T-cell (primary cell): ENCODE data around the gene OTUB1. TPM values are rescaled to one million over a fixed set of nuclear protein-coding genes. Genes with fewer than 3 reads are reported as not detected.
A peak's percentile ranks its signal among the peaks of the same experiment; 100 is the strongest.

Experiments
- ATAC-seq, 4 experiments: fragments of 200-7000 bp in 3 of 4; fragments of 150-1000 bp in 1 of 4; cut with Tn5 transposase; replicated peaks in 1 of 4; 1 replicate in 3 of 4; 2 replicates in 1 of 4; pipeline ENCODE4 v1.10.0; 2021; ENCODE audit warnings: moderate library complexity in 3 of 4, mild to moderate bottlenecking in 2 of 4, moderate number of reproducible peaks in 1 of 4
- CTCF ChIA-PET, 2 donors: fragments of 300-600 bp; sonication (Branson Sonifier 250); formaldehyde crosslinking; loops; one replicate each; lab custom pipeline; 2022; ENCODE audit warnings: antibody characterized with exemption in 2 of 2; lab: Charles Lee
- POLR2A ChIA-PET, 2 donors: fragments of 300-600 bp; sonication (Branson Sonifier 250); formaldehyde crosslinking; loops; one replicate each; lab custom pipeline; 2022; ENCODE audit warnings: antibody characterized with exemption in 2 of 2; lab: Charles Lee
- DNase-seq, 35 experiments: peaks; one replicate each; pipeline versions ENCODE4 v3.0.0 to v3.0.0-alpha.2; 2013 to 2023
- H3K27ac ChIP-seq: one replicate; pipeline ENCODE4 v1.5.1; 2013; ENCODE audit warnings: low read length
- H3K27me3 ChIP-seq, 2 experiments: replicated peaks in 1 of 2; 1 replicate in 1 of 2; 2 replicates in 1 of 2; pipeline versions ENCODE4 v1.6.1 to v1.7.0; 2013; ENCODE audit warnings: low read length in 1 of 2, mixed read lengths in 1 of 2; ENCODE audit not compliant: control insufficient read depth in 2 of 2, insufficient read depth in 2 of 2; ENCODE audit errors: extremely low read depth in 1 of 2
- H3K36me3 ChIP-seq, 2 donors: 1 replicate in 1 of 2; 2 replicates in 1 of 2; pipeline versions ENCODE4 v1.6.1 to v1.7.0; 2013; ENCODE audit warnings: low read length in 1 of 2; ENCODE audit not compliant: control insufficient read depth in 2 of 2, insufficient read depth in 1 of 2; ENCODE audit errors: extremely low read depth in 1 of 2
- H3K4me1 ChIP-seq, 2 experiments: 1 replicate in 1 of 2; 2 replicates in 1 of 2; pipeline versions ENCODE4 v1.6.1 to v1.7.0; 2013; ENCODE audit warnings: low read length in 2 of 2, mixed read lengths in 1 of 2; ENCODE audit not compliant: insufficient read depth in 2 of 2, control insufficient read depth in 1 of 2; ENCODE audit errors: extremely low read depth in 1 of 2
- H3K4me3 ChIP-seq, 2 donors: 1 replicate in 1 of 2; 2 replicates in 1 of 2; pipeline versions ENCODE4 v1.5.1 to v1.7.0; 2013; ENCODE audit warnings: mild to moderate bottlenecking in 2 of 2, low read length in 1 of 2, moderate library complexity in 1 of 2; ENCODE audit not compliant: control insufficient read depth in 1 of 2; ENCODE audit errors: extremely low read depth in 1 of 2
- H3K9me3 ChIP-seq: 2 replicates; pipeline ENCODE4 v1.7.0; 2013
- H3K27ac Mint-ChIP-seq, 2 donors: one replicate each; pipeline ENCODE4 v1.8.0; 2020 to 2021; ENCODE audit warnings: mild to moderate bottlenecking in 2 of 2, mixed read lengths in 2 of 2
- H3K27me3 Mint-ChIP-seq, 2 donors: one replicate each; pipeline ENCODE4 v1.8.0; 2021 to 2022; ENCODE audit warnings: mixed read lengths in 2 of 2
- H3K36me3 Mint-ChIP-seq: one replicate; pipeline ENCODE4 v1.8.0; 2021; ENCODE audit warnings: mixed read lengths
- H3K4me1 Mint-ChIP-seq, 3 donors: one replicate each; pipeline ENCODE4 v1.8.0; 2020 to 2022; ENCODE audit warnings: mixed read lengths in 3 of 3, mild to moderate bottlenecking in 1 of 3
- H3K4me3 Mint-ChIP-seq, 3 donors: one replicate each; pipeline ENCODE4 v1.8.0; 2020 to 2022; ENCODE audit warnings: mild to moderate bottlenecking in 3 of 3, mixed read lengths in 3 of 3, moderate library complexity in 3 of 3
- H3K9me3 Mint-ChIP-seq, 3 donors: one replicate each; pipeline ENCODE4 v1.8.0; 2020 to 2022; ENCODE audit warnings: mixed read lengths in 3 of 3
- WGBS: methylation state at CpG from one replicate; pipeline ENCODE4 v1.1.5; 2013; ENCODE audit warnings: missing lambda C conversion rate; ENCODE audit not compliant: insufficient coverage; 5-methylcytosine and 5-hydroxymethylcytosine counted together
- total RNA-seq, 35 experiments: library from RNA in 6 of 35; stranded (reverse) in 6 of 35; fragments of 120-200 nt in 1 of 35; gene quantifications; one replicate each; pipeline versions ENCODE4 v1.2.1 to v1.2.4 and lab custom pipeline; 2013 to 2026

Gene OTUB1, protein sequence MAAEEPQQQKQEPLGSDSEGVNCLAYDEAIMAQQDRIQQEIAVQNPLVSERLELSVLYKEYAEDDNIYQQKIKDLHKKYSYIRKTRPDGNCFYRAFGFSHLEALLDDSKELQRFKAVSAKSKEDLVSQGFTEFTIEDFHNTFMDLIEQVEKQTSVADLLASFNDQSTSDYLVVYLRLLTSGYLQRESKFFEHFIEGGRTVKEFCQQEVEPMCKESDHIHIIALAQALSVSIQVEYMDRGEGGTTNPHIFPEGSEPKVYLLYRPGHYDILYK
- total RNA-seq = 10 to 100 TPM; 63.1 to 76.7 (median 67.2) TPM
- 38.3 TPM for total RNA-seq (2013)
- 48.9 to 86.7 (median 67.3) reads per million in 29 experiments for total RNA-seq (lab: John Stamatoyannopoulos, UW)

DNA sequence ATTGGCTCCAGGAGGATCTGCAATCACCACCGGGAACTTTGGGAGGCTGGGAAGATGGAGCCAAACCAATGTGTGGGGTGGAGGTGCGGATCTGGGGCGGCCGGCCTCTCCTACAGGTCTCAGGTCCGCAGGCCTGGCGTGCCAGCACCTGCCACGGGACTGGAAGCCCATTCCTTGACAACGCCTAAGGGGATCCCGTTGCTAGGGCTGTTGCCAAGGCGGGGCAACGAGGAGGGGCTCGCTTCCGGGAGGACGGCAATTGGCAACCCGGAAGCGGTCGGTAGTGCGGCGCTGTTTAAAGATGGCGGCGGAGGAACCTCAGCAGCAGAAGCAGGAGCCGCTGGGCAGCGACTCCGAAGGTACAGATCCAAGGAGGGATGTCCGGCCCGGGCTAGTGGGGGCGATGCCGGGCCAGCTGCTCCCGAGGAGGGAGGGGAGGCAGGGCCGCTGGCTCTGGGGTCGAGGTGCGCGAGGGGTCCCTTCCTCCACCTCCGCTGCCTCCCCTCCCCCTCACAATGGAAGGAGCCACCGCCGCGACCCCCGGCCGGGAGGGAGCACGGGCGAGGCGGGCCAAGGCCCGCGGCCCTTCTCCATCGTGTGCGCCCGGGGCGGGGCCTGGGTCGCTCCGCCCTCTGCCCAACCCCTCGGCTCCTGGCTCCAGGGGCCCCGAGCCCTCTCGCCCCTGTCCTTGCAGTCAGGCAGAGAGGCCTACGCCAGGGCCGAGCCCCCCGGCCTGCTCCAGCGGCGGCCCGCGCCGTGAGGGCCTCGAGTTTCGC lies at the start of gene OTUB1:
OTUB1 (plus strand) TSS at position 283 of the 776 bp plus-strand sequence; CDS start at position 302, 19 bp downstream.
- Mint-ChIP-seq H3K36me3 (peaks cover 13% of the 10 kb centered on the region), H3K27me3 (no peaks in the 10 kb centered on the region), H3K4me3 (peak within 1 kb of the TSS; percentile 96 to 99 (median 96)), H3K4me1 (peaks cover 26 to 35% (median 35%) of the 10 kb centered on the region in 3 donors), H3K27ac (peak within 1 kb of the TSS; percentile 95 to 98), H3K9me3 (no peaks in the 10 kb centered on the region)
- peak; percentile 91 to 94 (median 92) for ATAC-seq
- Histone ChIP-seq H3K27me3 (no peaks in the 10 kb centered on the region), H3K9me3 (no peaks in the 10 kb centered on the region), H3K36me3 (peaks cover 12 to 27% of the 10 kb centered on the region in 2 donors), H3K27ac (peak within 1 kb of the TSS; percentile 86), H3K4me3 (peak within 1 kb of the TSS; percentile 94 to 99), H3K4me1 (peaks cover 13 to 34% of the 10 kb centered on the region in 2 experiments)
- POLR2A ChIA-PET = interaction anchor here in 1 of 2 donors (0.5 to 0.9 kb wide), 2 partner anchors 202 to 214 kb away, joined by 3 read pairs; no protein-coding TSS in a partner anchor
- DNase-seq = peak; percentile 69 to 91 (median 80)
- CTCF ChIA-PET = no interaction called here
- WGBS = 0% methylated on average over 54 of the region's 63 CpGs

DNA sequence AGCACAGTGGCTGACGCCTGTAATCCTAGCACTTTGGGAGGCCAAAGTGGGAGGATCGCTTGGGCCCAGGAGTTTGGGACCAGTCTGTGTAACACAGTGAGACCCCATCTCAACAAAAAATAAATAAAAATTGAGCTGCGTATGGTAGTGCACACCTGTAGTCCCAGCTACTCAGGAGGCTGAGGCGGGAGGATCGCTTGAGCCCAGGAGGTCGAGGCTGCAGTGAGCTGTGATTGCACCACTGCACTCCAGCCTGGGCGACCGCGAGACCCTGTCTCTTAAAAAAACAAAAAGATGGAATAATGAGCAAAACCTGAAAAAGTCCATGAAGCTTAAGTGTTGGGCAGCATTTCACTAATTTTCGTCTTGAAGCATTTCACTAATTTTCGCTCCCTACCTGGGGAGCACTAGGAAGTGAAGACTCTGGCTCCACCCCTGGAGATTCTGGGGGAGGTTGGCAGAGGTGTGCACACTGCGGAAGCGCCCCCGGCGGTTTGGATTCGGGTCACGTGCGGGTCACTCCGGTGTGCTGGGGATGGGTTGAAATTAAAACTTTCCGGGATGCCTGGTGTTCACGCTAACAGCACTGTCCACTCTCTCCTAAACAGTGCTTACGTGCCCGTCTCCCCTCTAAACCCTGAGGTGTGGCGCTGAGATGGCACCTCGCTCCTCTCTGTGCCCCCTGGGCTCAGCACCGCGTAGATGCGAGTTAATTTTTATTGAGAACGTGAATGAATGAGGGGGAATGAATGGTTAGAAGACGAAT lies 48.3 kb upstream of the OTUB1 start:
- WGBS = 44% methylated on average over 16 of the region's 30 CpGs
- no peaks in the 10 kb centered on the region for H3K27me3 ChIP-seq
- peak; percentile 3 to 19 (median 8) for ATAC-seq
- H3K9me3 Mint-ChIP-seq = no peaks in the 10 kb centered on the region
- CTCF ChIA-PET = no interaction called here
- H3K4me3 Mint-ChIP-seq = peak overlapping the region; percentile 89 to 96 (median 90)
- no peaks in the 10 kb centered on the region for H3K36me3 ChIP-seq
- H3K27me3 Mint-ChIP-seq = no peaks in the 10 kb centered on the region
- peaks cover 4 to 24% of the 10 kb centered on the region in 2 experiments for H3K4me1 ChIP-seq
- H3K4me1 Mint-ChIP-seq = peaks cover 17 to 27% (median 22%) of the 10 kb centered on the region in 3 donors
- no peak for DNase-seq
- H3K9me3 ChIP-seq = no peaks in the 10 kb centered on the region
- POLR2A ChIA-PET = no interaction called here
- no peaks in the 10 kb centered on the region for H3K36me3 Mint-ChIP-seq
- peak overlapping the region; percentile 82 for H3K27ac Mint-ChIP-seq
- peak overlapping the region; percentile 72 for H3K27ac ChIP-seq
- peak overlapping the region; percentile 71 to 85 for H3K4me3 ChIP-seq

DNA sequence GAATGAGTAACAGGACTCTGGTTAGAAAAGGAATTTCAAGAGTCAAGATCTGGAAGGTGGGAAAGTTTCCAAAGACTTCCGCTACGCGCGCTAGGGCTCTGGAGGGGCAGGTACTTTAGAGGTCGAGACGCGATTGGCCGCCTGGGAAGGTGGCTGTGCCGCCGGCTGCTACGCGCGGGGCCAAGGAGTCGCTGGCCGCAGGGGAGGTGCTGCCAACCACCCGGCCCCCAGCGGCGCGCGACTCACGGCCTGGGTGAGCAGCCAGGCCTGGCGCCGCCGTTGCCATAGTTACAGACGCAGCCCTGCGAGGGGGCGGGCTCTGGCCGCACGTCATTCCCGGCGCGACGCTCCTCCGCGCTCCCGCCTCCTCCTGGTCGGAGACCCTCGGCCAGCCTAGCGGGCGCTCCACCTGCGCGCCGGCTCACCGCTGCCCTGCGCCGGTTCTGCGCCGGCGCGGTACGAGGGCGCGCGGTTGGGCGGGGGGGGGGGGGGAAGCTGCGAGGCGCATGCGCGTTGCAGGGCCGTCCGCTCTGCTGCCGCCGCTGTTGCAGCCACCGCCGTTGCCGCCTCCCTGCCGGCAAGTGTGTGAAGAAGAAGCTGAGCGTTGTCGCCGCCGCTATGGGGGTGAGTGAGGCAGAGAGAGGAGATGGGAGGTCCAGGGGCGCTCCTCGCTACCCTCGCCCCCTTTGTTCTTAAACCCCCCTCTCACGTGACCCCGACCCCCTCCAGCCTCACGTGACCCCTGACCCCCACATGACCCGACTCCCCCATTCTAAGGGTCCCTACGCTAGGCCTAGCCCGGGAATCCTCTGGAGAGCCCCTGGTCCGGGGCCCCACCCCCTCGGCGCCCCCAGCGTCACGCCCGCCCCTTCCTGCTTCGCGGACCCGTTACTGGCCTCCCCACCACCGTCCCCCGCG lies 47.5 kb upstream of the OTUB1 start, which contains the start of gene NAA40:
NAA40 (plus strand) TSS at position 524 of the 918 bp plus-strand sequence; CDS start at position 619, 95 bp downstream.
- Histone ChIP-seq H3K4me3 (peak within 1 kb of the TSS; percentile 71 to 85), H3K27ac (peak within 1 kb of the TSS; percentile 72), H3K4me1 (peaks cover 4 to 24% of the 10 kb centered on the region in 2 experiments), H3K27me3 (no peaks in the 10 kb centered on the region), H3K36me3 (no peaks in the 10 kb centered on the region), H3K9me3 (no peaks in the 10 kb centered on the region)
- H3K9me3 Mint-ChIP-seq = no peaks in the 10 kb centered on the region
- no peaks in the 10 kb centered on the region for H3K36me3 Mint-ChIP-seq
- DNase-seq (peak; percentile 70 to 96 (median 84)), ATAC-seq (peak; percentile 87 to 89 (median 88))
- peak within 1 kb of the TSS; percentile 89 to 96 (median 90) for H3K4me3 Mint-ChIP-seq
- ChIA-PET CTCF (interaction anchor here in 1 of 2 donors (0.6 kb wide), 1 partner anchor 225 kb away, joined by 4 read pairs; no protein-coding TSS in a partner anchor), POLR2A (interaction anchor here in 1 of 2 donors (0.5 to 0.6 kb wide), 2 partner anchors 9 to 123 kb away, joined by 4 to 6 read pairs; no protein-coding TSS in a partner anchor)
- no peaks in the 10 kb centered on the region for H3K27me3 Mint-ChIP-seq
- H3K4me1 Mint-ChIP-seq = peaks cover 17 to 27% (median 22%) of the 10 kb centered on the region in 3 donors
- WGBS = under 1% methylated on average over 61 of the region's 92 CpGs
- H3K27ac Mint-ChIP-seq = peak within 1 kb of the TSS; percentile 82

DNA sequence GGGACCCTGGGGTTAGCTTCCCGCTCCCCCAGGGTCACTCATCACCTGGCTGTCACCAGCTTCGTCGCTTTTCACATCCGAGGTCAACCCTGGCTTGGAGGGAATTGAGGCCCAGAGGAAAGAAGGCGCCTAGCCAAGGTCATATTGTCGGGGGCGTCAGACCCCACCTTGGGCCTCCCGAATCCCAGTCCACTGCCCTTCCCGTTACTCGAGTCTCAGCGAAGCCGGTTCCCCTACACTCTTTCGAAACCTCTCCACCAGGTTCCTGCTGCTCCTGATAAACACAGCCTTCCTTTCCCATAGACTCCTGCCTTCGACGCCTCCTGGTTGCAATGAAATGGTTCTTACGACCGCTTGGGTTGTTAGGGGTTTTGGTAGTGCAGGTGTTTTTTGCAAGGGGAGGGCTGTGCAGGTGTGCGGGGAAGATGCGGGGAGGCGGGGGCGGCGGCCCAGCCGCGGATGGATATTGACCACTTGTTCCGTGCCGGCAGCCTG lies 46.8 kb upstream of the OTUB1 start:
- Mint-ChIP-seq H3K9me3 (no peaks in the 10 kb centered on the region), H3K36me3 (no peaks in the 10 kb centered on the region), H3K4me3 (peak overlapping the region; percentile 89 to 96 (median 90)), H3K4me1 (peaks cover 17 to 29% (median 25%) of the 10 kb centered on the region in 3 donors), H3K27me3 (no peaks in the 10 kb centered on the region), H3K27ac (peak overlapping the region; percentile 44 to 73)
- H3K36me3 ChIP-seq = no peaks in the 10 kb centered on the region
- WGBS = 0% methylated on average over 10 of the region's 26 CpGs
- H3K4me3 ChIP-seq = peak overlapping the region; percentile 52 to 85
- ChIA-PET CTCF (interaction anchor here in 1 of 2 donors (0.6 kb wide), 1 partner anchor 224 kb away, joined by 4 read pairs; no protein-coding TSS in a partner anchor), POLR2A (interaction anchor here in 1 of 2 donors (0.5 to 0.6 kb wide), 2 partner anchors 10 to 124 kb away, joined by 4 to 6 read pairs; no protein-coding TSS in a partner anchor)
- no peaks in the 10 kb centered on the region for H3K27me3 ChIP-seq
- ATAC-seq (no peak), DNase-seq (peak in 1 of 35 experiments; percentile 29)
- no peaks in the 10 kb centered on the region for H3K9me3 ChIP-seq
- H3K27ac ChIP-seq = peak overlapping the region; percentile 23
- peaks cover 4 to 24% of the 10 kb centered on the region in 2 experiments for H3K4me1 ChIP-seq

DNA sequence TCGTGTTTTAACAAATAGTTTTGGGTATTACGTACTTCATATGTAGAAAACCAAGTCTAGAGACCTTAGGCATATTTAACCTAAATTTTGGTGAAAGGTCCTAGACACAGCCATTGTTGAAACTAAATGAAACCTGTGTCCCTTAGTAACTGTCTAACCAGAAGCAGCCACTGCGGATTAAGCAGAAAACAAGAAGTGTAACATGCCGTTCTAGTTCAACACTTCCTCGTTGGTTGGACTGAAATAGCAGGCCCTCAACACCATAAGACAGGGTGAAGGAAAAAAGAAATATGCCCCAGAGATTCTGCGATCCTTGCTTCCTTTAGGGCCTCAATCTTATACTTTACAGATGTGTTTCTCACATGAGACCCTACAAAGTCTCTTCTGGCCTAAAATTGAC lies 45.5 kb upstream of the OTUB1 start:
- CTCF ChIA-PET = no interaction called here
- POLR2A ChIA-PET = no interaction called here
- H3K4me1 Mint-ChIP-seq = peaks cover 17 to 30% (median 25%) of the 10 kb centered on the region in 3 donors
- no peaks in the 10 kb centered on the region for H3K9me3 Mint-ChIP-seq
- peaks cover 4 to 30% of the 10 kb centered on the region in 2 experiments for H3K4me1 ChIP-seq
- no peaks in the 10 kb centered on the region for H3K9me3 ChIP-seq
- ATAC-seq (no peak), DNase-seq (no peak)
- H3K4me3 ChIP-seq = no peak overlapping the region
- H3K4me3 Mint-ChIP-seq = peak overlapping the region; percentile 63 to 96 (median 90)
- H3K27me3 Mint-ChIP-seq = no peaks in the 10 kb centered on the region
- H3K36me3 ChIP-seq = no peaks in the 10 kb centered on the region
- no peaks in the 10 kb centered on the region for H3K36me3 Mint-ChIP-seq
- H3K27ac Mint-ChIP-seq = peak overlapping the region in 1 of 2 donors; percentile 45
- 100% methylated on average over 1 of the region's 6 CpGs for WGBS
- no peak overlapping the region for H3K27ac ChIP-seq
- H3K27me3 ChIP-seq = no peaks in the 10 kb centered on the region
